Esophagus squamous epithelium (tissue), 4 donors: Measurements from ENCODE around the gene AP1S3.

ENCODE experiments used
- POLR2A ChIP-seq, 4 donors: fragments of 450-650 bp; IDR thresholded peaks; one replicate each; pipeline ENCODE4 v1.6.1; 2017; ENCODE audit warnings: antibody characterized with exemption in 4 of 4, mild to moderate bottlenecking in 4 of 4, moderate library complexity in 3 of 4
- TF ChIP-seq, protein P1 (sequence below), 6 experiments: fragments of 450-650 bp in 4 of 6; fragments of 200-600 bp in 2 of 6; sonication (generic) in 2 of 6; IDR thresholded peaks; one replicate each; pipeline ENCODE4 v1.5.1; 2016 to 2019; ENCODE audit warnings: antibody characterized with exemption in 6 of 6, mild to moderate bottlenecking in 4 of 6, moderate library complexity in 4 of 6

DNA sequence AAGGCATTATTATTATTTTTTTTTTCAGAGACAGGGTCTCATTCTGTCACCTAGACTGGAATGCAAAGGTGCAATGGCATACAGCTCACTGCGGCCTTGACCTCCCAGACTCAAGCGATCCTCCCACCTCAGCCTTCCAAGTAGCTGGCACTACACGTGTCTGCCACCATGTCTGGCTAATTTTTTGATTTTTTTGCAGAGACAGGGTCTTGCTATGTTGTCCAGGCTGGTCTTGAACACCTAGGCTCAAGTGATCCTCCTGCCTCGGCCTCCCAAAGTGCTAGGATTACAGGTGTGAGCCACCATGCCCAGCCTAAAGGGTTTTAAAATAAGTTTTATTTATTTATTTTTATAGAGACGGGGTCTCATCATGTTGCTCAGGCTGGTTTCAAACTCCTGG lies 45.3 kb upstream of the AP1S3 start:
- TF ChIP-seq, protein P1, sequence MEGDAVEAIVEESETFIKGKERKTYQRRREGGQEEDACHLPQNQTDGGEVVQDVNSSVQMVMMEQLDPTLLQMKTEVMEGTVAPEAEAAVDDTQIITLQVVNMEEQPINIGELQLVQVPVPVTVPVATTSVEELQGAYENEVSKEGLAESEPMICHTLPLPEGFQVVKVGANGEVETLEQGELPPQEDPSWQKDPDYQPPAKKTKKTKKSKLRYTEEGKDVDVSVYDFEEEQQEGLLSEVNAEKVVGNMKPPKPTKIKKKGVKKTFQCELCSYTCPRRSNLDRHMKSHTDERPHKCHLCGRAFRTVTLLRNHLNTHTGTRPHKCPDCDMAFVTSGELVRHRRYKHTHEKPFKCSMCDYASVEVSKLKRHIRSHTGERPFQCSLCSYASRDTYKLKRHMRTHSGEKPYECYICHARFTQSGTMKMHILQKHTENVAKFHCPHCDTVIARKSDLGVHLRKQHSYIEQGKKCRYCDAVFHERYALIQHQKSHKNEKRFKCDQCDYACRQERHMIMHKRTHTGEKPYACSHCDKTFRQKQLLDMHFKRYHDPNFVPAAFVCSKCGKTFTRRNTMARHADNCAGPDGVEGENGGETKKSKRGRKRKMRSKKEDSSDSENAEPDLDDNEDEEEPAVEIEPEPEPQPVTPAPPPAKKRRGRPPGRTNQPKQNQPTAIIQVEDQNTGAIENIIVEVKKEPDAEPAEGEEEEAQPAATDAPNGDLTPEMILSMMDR (IDR thresholded peaks at IDR 0.05), result no peak
- no peak for TF ChIP-seq POLR2A (IDR thresholded peaks at IDR 0.05)
